Natural killer cell (primary cell): ENCODE results near the gene TBCCD1. TPM values are rescaled to one million over a fixed set of nuclear protein-coding genes. Genes with fewer than 3 reads are reported as not detected.

ENCODE experiments used
- ATAC-seq, 3 donors: fragments of 150-1000 bp in 2 of 3; fragments of 200-7000 bp in 1 of 3; cut with Tn5 transposase; 1 replicate in 1 of 3; 2 replicates in 2 of 3; pipeline ENCODE4 v1.10.0; 2021; ENCODE audit warnings: mild to moderate bottlenecking in 2 of 3, moderate library complexity in 2 of 3
- DNase-seq, 2 donors: peaks; one replicate each; pipeline versions ENCODE4 v3.0.0 to v3.0.0-alpha.2; 2013 to 2021; ENCODE audit warnings: mixed read lengths in 1 of 2
- H3K27ac ChIP-seq: one replicate; pipeline ENCODE4 v1.5.1; 2013; ENCODE audit warnings: mild to moderate bottlenecking, low read length
- H3K27me3 ChIP-seq: one replicate; pipeline ENCODE4 v1.6.1; 2013; ENCODE audit warnings: low read length; ENCODE audit not compliant: control insufficient read depth, insufficient read depth
- H3K36me3 ChIP-seq: one replicate; pipeline ENCODE4 v1.6.1; 2013; ENCODE audit warnings: low read length; ENCODE audit not compliant: control insufficient read depth, insufficient read depth
- H3K4me1 ChIP-seq: one replicate; pipeline ENCODE4 v1.6.1; 2013; ENCODE audit warnings: low read length; ENCODE audit not compliant: control insufficient read depth, insufficient read depth
- H3K4me3 ChIP-seq: one replicate; pipeline ENCODE4 v1.5.1; 2013; ENCODE audit warnings: low read length
- H3K9me3 ChIP-seq: one replicate; pipeline ENCODE4 v1.6.1; 2013; ENCODE audit warnings: low read length; ENCODE audit not compliant: control insufficient read depth, insufficient read depth
- H3K27ac Mint-ChIP-seq, 2 donors: one replicate each; pipeline ENCODE4 v1.8.0; 2022; ENCODE audit warnings: mild to moderate bottlenecking in 2 of 2, mixed read lengths in 2 of 2, moderate library complexity in 1 of 2
- H3K27me3 Mint-ChIP-seq, 2 donors: one replicate each; pipeline ENCODE4 v1.8.0; 2022; ENCODE audit warnings: low read depth in 2 of 2, mixed read lengths in 2 of 2
- H3K36me3 Mint-ChIP-seq: one replicate; pipeline ENCODE4 v1.8.0; 2022; ENCODE audit warnings: mixed read lengths
- H3K4me1 Mint-ChIP-seq, 2 donors: one replicate each; pipeline ENCODE4 v1.8.0; 2022; ENCODE audit warnings: mixed read lengths in 2 of 2
- H3K4me3 Mint-ChIP-seq: one replicate; pipeline ENCODE4 v1.8.0; 2022; ENCODE audit warnings: mild to moderate bottlenecking, moderate library complexity, mixed read lengths
- H3K9me3 Mint-ChIP-seq, 2 donors: one replicate each; pipeline ENCODE4 v1.8.0; 2022; ENCODE audit warnings: mixed read lengths in 2 of 2
- WGBS: methylation state at CpG from one replicate; pipeline ENCODE4 v1.1.7; 2013; ENCODE audit warnings: missing lambda C conversion rate; ENCODE audit not compliant: insufficient coverage; 5-methylcytosine and 5-hydroxymethylcytosine counted together
- intact Hi-C: fragments of 100-400 bp; cut with micrococcal nuclease; formaldehyde crosslinking; loops from one replicate; pipeline ENCODE4 v1.14.2; 2022
- total RNA-seq, 4 donors: library from RNA; stranded (reverse); fragments of 120-200 nt in 1 of 4; gene quantifications; one replicate each; pipeline versions ENCODE4 v1.2.3 to v1.2.4, GENCODE V29; 2013 to 2022
- TF ChIP-seq, protein P1 (sequence below): fragments of 200-600 bp; IDR thresholded peaks from one replicate; pipeline ENCODE4 v1.8.0; 2022; ENCODE audit warnings: antibody characterized with exemption

The TBCCD1 gene
- total RNA-seq, 3 donors from 2014 or later (not counting 1 experiment from before 2014, with no cell fraction given): 16.8 to 23.0 (median 20.3) TPM

- no peak for DNase-seq
- Mint-ChIP-seq H3K4me3 (no peak overlapping the region), H3K9me3 (no peaks in the 10 kb centered on the region), H3K4me1 (no peaks in the 10 kb centered on the region), H3K36me3 (no peaks in the 10 kb centered on the region), H3K27ac (no peak overlapping the region), H3K27me3 (peaks cover 8 to 14% of the 10 kb centered on the region in 2 donors)
- Histone ChIP-seq H3K4me3 (no peak overlapping the region), H3K36me3 (no peaks in the 10 kb centered on the region), H3K27ac (no peak overlapping the region), H3K9me3 (no peaks in the 10 kb centered on the region), H3K4me1 (no peaks in the 10 kb centered on the region), H3K27me3 (no peaks in the 10 kb centered on the region)
- ATAC-seq: no peak
- WGBS: 74% methylated on average over 3 of the region's 3 CpGs
- TF ChIP-seq, protein P1, sequence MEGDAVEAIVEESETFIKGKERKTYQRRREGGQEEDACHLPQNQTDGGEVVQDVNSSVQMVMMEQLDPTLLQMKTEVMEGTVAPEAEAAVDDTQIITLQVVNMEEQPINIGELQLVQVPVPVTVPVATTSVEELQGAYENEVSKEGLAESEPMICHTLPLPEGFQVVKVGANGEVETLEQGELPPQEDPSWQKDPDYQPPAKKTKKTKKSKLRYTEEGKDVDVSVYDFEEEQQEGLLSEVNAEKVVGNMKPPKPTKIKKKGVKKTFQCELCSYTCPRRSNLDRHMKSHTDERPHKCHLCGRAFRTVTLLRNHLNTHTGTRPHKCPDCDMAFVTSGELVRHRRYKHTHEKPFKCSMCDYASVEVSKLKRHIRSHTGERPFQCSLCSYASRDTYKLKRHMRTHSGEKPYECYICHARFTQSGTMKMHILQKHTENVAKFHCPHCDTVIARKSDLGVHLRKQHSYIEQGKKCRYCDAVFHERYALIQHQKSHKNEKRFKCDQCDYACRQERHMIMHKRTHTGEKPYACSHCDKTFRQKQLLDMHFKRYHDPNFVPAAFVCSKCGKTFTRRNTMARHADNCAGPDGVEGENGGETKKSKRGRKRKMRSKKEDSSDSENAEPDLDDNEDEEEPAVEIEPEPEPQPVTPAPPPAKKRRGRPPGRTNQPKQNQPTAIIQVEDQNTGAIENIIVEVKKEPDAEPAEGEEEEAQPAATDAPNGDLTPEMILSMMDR: no peak
- intact Hi-C loops: no loop called here
These were observed 33.8 kb upstream of the TBCCD1 start for GRCh38 chr3:186600896-186601295.

- no peak overlapping the region for H3K4me3 ChIP-seq
- intact Hi-C loops: no loop called here
- no peaks in the 10 kb centered on the region for H3K36me3 Mint-ChIP-seq
- ATAC-seq: no peak
- TF ChIP-seq, protein P1: no peak
- H3K4me1 Mint-ChIP-seq: no peaks in the 10 kb centered on the region
- H3K36me3 ChIP-seq: no peaks in the 10 kb centered on the region
- no peak for DNase-seq
- H3K27me3 ChIP-seq: no peaks in the 10 kb centered on the region
- no peaks in the 10 kb centered on the region for H3K9me3 Mint-ChIP-seq
- H3K27ac ChIP-seq: no peak overlapping the region
- H3K27me3 Mint-ChIP-seq: peaks cover 8 to 11% of the 10 kb centered on the region in 2 donors
- no peak overlapping the region for H3K4me3 Mint-ChIP-seq
- H3K27ac Mint-ChIP-seq: no peak overlapping the region
- no peaks in the 10 kb centered on the region for H3K4me1 ChIP-seq
- WGBS: 77% methylated on average over 2 of the region's 2 CpGs
- H3K9me3 ChIP-seq: no peaks in the 10 kb centered on the region
These were observed 32.6 kb upstream of the TBCCD1 start for GRCh38 chr3:186599785-186600166.

- Mint-ChIP-seq H3K36me3 (no peaks in the 10 kb centered on the region), H3K27me3 (peaks cover 6 to 8% of the 10 kb centered on the region in 2 donors), H3K4me3 (no peak overlapping the region), H3K27ac (no peak overlapping the region), H3K9me3 (no peaks in the 10 kb centered on the region), H3K4me1 (no peaks in the 10 kb centered on the region)
- ATAC-seq: no peak
- TF ChIP-seq, protein P1: no peak
- Histone ChIP-seq H3K4me1 (no peaks in the 10 kb centered on the region), H3K4me3 (no peak overlapping the region), H3K36me3 (no peaks in the 10 kb centered on the region), H3K27me3 (no peaks in the 10 kb centered on the region), H3K27ac (no peak overlapping the region), H3K9me3 (no peaks in the 10 kb centered on the region)
- WGBS: 84% methylated on average over 11 of the region's 12 CpGs
- no peak for DNase-seq
- intact Hi-C loops: no loop called here
These were observed 32.1 kb upstream of the TBCCD1 start for GRCh38 chr3:186599142-186599784.

DNA sequence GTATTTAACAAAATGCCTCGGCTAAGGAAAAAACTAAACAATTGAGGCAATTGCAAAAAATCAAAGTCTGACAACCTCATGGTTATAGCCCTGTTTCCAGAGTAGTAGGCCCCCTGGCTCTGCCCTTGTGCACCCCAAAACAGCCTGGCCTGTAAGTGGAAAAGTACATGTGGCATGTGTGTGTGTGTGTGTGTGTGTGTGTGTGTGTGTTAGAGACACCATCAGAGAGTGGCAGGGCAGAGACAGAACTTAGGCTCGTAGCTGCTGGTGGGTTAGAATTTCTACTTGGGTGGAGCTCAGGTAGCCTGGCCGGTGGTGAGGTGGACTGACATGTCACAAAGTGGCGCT, 31.6 kb upstream of the TBCCD1 start:
- Histone ChIP-seq H3K27ac (no peak overlapping the region), H3K9me3 (no peaks in the 10 kb centered on the region), H3K36me3 (no peaks in the 10 kb centered on the region), H3K4me1 (no peaks in the 10 kb centered on the region), H3K4me3 (no peak overlapping the region), H3K27me3 (no peaks in the 10 kb centered on the region)
- TF ChIP-seq, protein P1: no peak
- H3K4me3 Mint-ChIP-seq: no peak overlapping the region
- DNase-seq (no peak), ATAC-seq (no peak)
- H3K4me1 Mint-ChIP-seq: no peaks in the 10 kb centered on the region
- peaks cover 6 to 8% of the 10 kb centered on the region in 2 donors for H3K27me3 Mint-ChIP-seq
- no peaks in the 10 kb centered on the region for H3K9me3 Mint-ChIP-seq
- H3K27ac Mint-ChIP-seq: no peak overlapping the region
- intact Hi-C loops: no loop called here
- H3K36me3 Mint-ChIP-seq: no peaks in the 10 kb centered on the region
- 83% methylated on average over 4 of the region's 4 CpGs for WGBS
